Activated T-cell treated with anti-CD3 and anti-CD28 coated beads for 48 hours (primary cell): ENCODE measurements around the gene ZNF655.

ENCODE experiments used
- DNase-seq: peaks from one replicate; pipeline ENCODE4 v3.0.0-alpha.2; 2020; ENCODE audit warnings: low read depth

The ZNF655 gene

GRCh38 chr7:99606531-99606930, 48.1 kb downstream of the ZNF655 start:
- no peak for DNase-seq

- DNase-seq = no peak
Observed at GRCh38 chr7:99607548-99607947, 49.1 kb downstream of the ZNF655 start.

GRCh38 chr7:99614495-99614894, 56.1 kb downstream of the ZNF655 start:
- no peak for DNase-seq

- DNase-seq = no peak
Observed at GRCh38 chr7:99615989-99616358, 57.5 kb downstream of the ZNF655 start.

GRCh38 chr7:99616359-99617191, 58.1 kb downstream of the ZNF655 start, which contains the start of gene ZSCAN25:
ZSCAN25 (plus strand) TSS chr7:99616946; CDS start chr7:99619607, 2,661 bp downstream.
- DNase-seq = peak; percentile 83

- no peak for DNase-seq
Observed at GRCh38 chr7:99617192-99617781, 58.8 kb downstream of the ZNF655 start.

GRCh38 chr7:99618726-99619125, 60.3 kb downstream of the ZNF655 start:
- DNase-seq = no peak

GRCh38 chr7:99619571-99620130, 61.2 kb downstream of the ZNF655 start:
- no peak for DNase-seq

- DNase-seq = no peak
Observed at GRCh38 chr7:99621271-99621670, 62.8 kb downstream of the ZNF655 start.

- DNase-seq = no peak
Observed at GRCh38 chr7:99622596-99622995, 64.2 kb downstream of the ZNF655 start.

GRCh38 chr7:99623091-99623693, 64.8 kb downstream of the ZNF655 start:
- DNase-seq = peak; percentile 29

GRCh38 chr7:99623702-99624447, 65.4 kb downstream of the ZNF655 start:
- DNase-seq = peak; percentile 38

- peak; percentile 67 for DNase-seq
Observed at GRCh38 chr7:99624484-99624883, 66.0 kb downstream of the ZNF655 start.

GRCh38 chr7:99625321-99625720, 66.9 kb downstream of the ZNF655 start:
- DNase-seq = no peak

- DNase-seq = no peak
Observed at GRCh38 chr7:99625961-99626360, 67.5 kb downstream of the ZNF655 start.
